HG03196 (cell line): Measurements from ENCODE around the gene BRIX1.
A peak's percentile ranks its signal among the peaks of the same experiment; 100 is the strongest.
"Not testable (repeated sequence)": the region's sequence is repeated elsewhere in the genome, so short reads cannot be mapped to it uniquely, and the experiment has no call there.

Source experiments
- ATAC-seq: cut with Tn5 transposase; IDR thresholded peaks from one replicate; pipeline ENCODE4 v1.9.1; 2021; ENCODE audit not compliant: unreplicated experiment

Gene BRIX1

DNA sequence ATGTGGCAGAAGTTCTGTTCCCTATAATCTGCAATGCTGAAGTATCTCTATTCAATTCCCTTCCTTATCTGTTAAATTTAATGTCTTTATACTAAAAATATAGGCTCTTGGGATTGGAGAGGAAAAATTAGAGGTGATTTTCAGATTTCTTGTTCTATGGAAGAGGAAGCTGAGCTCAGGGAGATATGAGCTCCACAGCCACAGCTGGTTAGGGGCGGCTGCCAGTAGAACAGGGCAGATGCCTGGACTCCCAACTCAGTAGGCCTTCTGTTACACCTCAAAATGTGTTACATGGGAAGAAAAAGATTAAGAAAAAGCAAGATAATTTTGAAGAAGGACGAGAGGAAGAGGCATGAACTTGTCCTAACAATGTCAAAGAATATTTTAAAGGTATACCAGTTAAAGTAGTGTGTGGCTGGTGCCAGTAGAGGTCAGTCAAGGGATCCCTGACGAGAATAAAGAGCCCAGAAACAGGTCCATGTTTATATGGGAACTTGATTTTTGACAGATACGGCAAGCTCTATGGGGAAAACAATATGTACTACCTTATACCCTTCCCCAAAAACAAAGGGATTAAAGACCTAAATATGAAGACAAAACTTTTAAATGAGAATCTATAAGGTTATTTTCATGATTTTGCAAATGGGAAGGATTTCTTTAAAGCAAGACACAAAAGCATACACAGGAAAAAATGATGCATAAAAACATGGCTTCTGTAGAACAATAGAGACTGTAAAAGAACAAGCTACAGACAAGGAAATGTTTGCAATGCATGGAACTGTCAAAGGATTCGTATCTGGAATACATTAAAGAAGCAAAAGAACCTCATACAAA is 42.6 kb downstream of the BRIX1 start:
- peak; percentile 42 for ATAC-seq

DNA sequence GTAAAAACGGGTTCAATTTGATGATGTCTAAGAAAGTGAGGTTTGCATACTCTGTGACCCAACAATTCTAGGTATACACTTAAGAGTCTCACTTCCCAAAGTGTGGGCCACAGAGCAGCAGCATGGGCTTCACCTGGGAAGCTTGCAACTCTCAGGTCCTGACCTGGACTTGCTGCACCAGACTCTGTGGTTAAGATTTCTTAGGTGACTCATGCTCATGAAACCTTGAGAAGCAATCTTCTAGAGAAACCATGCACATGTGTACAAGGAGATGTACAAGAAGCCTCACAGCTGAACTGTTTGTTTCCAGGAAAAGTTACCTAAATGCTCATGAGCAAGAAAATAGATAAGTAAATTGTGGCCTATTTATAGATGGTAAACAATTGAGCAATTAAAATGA is 43.8 kb downstream of the BRIX1 start:
- peak; percentile 94 for ATAC-seq

DNA sequence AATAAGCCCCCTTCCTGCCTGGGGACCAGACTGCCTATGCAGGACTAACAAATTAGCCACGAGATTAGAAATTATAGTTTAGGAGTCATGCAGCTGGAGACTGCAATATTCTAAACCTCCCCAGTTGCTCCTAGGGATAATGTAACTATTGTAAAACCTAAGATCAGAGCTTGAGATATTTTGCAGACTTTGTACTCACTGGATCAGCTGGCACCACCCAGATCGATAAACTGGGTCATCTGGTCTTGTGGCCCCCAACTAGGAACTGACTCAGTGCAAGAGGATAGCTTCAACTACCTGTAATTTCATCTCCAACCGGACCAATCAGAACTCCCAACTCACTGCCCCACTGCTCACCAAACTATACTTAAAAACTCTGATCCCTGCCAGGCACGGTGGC is 52.0 kb downstream of the BRIX1 start:
- ATAC-seq = no peak

DNA sequence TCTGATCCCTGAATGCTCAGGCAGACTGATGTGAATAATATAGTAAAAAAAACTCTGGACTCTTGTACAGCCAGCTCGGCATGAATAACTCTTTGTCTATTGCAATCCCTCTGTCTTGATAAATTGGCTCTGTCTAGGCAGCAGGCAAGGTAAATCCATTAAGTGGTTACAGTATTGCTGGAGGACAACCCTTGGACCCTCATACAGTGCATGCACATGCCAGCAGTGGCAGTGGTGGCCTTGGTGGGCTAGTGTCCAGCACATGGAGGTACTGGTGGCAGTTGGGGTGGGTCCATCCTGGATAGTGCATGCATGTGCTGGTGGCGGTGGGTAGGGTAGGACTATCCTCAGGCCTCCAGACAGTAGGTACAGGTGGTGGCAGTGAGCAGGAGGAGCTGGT is 52.7 kb downstream of the BRIX1 start:
- ATAC-seq = no peak

DNA sequence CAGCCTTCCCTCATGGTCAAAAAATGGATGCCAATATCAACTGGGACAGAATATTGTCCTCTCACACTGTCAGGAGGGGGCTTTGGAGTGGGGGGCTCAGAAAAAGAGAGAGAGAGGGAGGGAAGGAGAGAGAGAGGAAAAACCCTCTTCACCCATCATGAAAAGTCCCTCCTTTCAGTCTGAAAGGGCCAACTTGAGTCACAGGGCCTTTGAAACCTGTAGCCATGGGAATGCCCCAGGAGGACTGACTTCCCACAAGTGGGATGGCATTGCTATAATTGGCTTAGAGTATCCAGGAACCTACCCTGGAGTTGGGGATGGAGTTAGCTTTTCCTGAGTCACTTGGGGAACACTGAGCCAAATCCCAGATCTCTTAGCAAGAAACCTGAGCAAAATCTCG is 55.0 kb downstream of the BRIX1 start:
- no peak for ATAC-seq

DNA sequence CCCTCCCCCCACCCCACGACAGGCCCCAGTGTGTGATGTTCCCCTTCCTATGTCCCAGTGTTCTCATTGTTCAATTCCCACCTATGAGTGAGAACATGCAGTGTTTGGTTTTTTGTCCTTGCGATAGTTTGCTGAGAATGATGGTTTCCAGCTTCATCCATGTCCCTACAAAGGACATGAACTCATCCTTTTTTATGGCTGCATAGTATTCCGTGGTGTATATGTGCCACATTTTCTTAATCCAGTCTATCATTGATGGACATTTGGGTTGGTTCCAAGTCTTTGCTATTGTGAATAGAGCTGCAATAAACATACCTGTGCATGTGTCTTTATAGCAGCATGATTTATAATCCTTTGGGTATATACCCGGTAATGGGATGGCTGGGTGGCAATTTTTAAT is 56.1 kb downstream of the BRIX1 start:
- not testable (repeated sequence) for ATAC-seq
